GM12878 (cell line): Measurements from ENCODE around the gene KCND2. TPM values are rescaled to one million over a fixed set of nuclear protein-coding genes. Genes with fewer than 3 reads are reported as not detected.

Experiments used
- ATAC-seq: fragments of 200-7000 bp; cut with Tn5 transposase; 3 replicates; pipeline ENCODE4 v1.9.1; 2020; ENCODE audit warnings: mild to moderate bottlenecking, moderate library complexity
- BruUV-seq: library from RNA; stranded (reverse); fragments of 400-500 nt; replicated peaks from 2 replicates; lab custom pipeline; 2021; lab: Mats Ljungman, UMichigan
- CTCF ChIA-PET: fragments of 300-600 bp; sonication (Branson Sonifier 250); formaldehyde crosslinking; extraction: SDS; loops from one replicate; lab custom pipeline; 2021; ENCODE audit warnings: inconsistent platforms; lab: Yijun Ruan, JAX
- POLR2A ChIA-PET: fragments of 350-600 bp; formaldehyde crosslinking; extraction: SDS; loops from one replicate; lab custom pipeline; 2021; ENCODE audit warnings: inconsistent platforms; lab: Charles Lee
- RAD21 ChIA-PET: fragments of 300-600 bp; sonication (Branson Sonifier 250); formaldehyde crosslinking; loops from one replicate; lab custom pipeline; 2023; ENCODE audit warnings: antibody characterized with exemption; ENCODE audit not compliant: unreplicated experiment; lab: Charles Lee
- SMC1A ChIA-PET: fragments of 300-600 bp; sonication (Branson Sonifier 250); formaldehyde crosslinking; loops from one replicate; lab custom pipeline; 2023; ENCODE audit not compliant: unreplicated experiment, uncharacterized antibody; lab: Charles Lee
- DNase-seq: peaks from one replicate; pipeline ENCODE4 v3.0.0-alpha.2; 2011; ENCODE audit warnings: low read depth, low spot score
- FAIRE-seq: peaks from 3 replicates; lab custom pipeline; 2011; peaks lifted over from hg19 to GRCh38; lab: Jason Lieb, UNC
- H2AFZ ChIP-seq: 2 replicates; pipeline ENCODE4 v1.6.0; 2011; ENCODE audit warnings: low read depth, low read length, control low read depth; ENCODE audit not compliant: control insufficient read depth
- H3K27ac ChIP-seq: 2 replicates; pipeline ENCODE4 v1.5.1; 2011; ENCODE audit warnings: control low read depth; ENCODE audit not compliant: control insufficient read depth, insufficient read depth
- H3K27me3 ChIP-seq, 2 experiments: replicated peaks in 1 of 2; 2 replicates each; pipeline versions ENCODE4 v1.6.0 to v1.6.1; 2011; ENCODE audit warnings: low read length in 1 of 2; ENCODE audit not compliant: control insufficient read depth in 2 of 2, insufficient read depth in 2 of 2
- H3K36me3 ChIP-seq, 2 experiments: 2 replicates each; pipeline ENCODE4 v1.5.1; 2011; ENCODE audit warnings: low read length in 1 of 2; ENCODE audit not compliant: control insufficient read depth in 2 of 2, insufficient read depth in 2 of 2
- H3K4me1 ChIP-seq: 2 replicates; pipeline ENCODE4 v1.6.1; 2011; ENCODE audit warnings: mild to moderate bottlenecking, low read length, moderate library complexity, mixed read lengths; ENCODE audit not compliant: control insufficient read depth, insufficient read depth
- H3K4me2 ChIP-seq: 2 replicates; pipeline ENCODE4 v1.6.0; 2011; ENCODE audit warnings: control low read depth; ENCODE audit not compliant: control insufficient read depth, insufficient read depth
- H3K4me3 ChIP-seq: fragments of 200-600 bp; sonication (generic); 2 replicates; pipeline ENCODE4 v1.5.1; 2016
- H3K79me2 ChIP-seq: 2 replicates; pipeline ENCODE4 v1.6.0; 2011; ENCODE audit warnings: low read length; ENCODE audit not compliant: control insufficient read depth, insufficient read depth
- H3K9ac ChIP-seq: 2 replicates; pipeline ENCODE4 v1.8.0; 2011; ENCODE audit warnings: low read length, control low read depth, mixed read lengths; ENCODE audit not compliant: control insufficient read depth, insufficient read depth
- H3K9me3 ChIP-seq: replicated peaks from 3 replicates; pipeline ENCODE4 v1.5.1; 2011; ENCODE audit warnings: mild to moderate bottlenecking, low read length; ENCODE audit not compliant: control insufficient read depth, insufficient read depth
- H4K20me1 ChIP-seq: 2 replicates; pipeline ENCODE4 v1.6.0; 2011; ENCODE audit not compliant: control insufficient read depth, insufficient read depth
- ASH2L ChIP-seq: fragments of 300-600, 200-600 bp; sonication (generic); IDR thresholded peaks from 2 replicates; pipeline ENCODE4 v1.6.1; 2017; ENCODE audit warnings: low read depth, mild to moderate bottlenecking, borderline replicate concordance
- ATF3 ChIP-seq: IDR thresholded peaks from 2 replicates; pipeline ENCODE4 v1.6.1; 2011; ENCODE audit warnings: low read depth, mild to moderate bottlenecking, low read length, moderate library complexity, borderline replicate concordance; ENCODE audit errors: extremely low read depth
- BRCA1 ChIP-seq: IDR thresholded peaks from 2 replicates; pipeline ENCODE4 v1.6.1; 2011; ENCODE audit warnings: low read depth, low read length, improper control_type of control experiment
- CBFB ChIP-seq: IDR thresholded peaks from 2 replicates; pipeline ENCODE4 v1.6.1; 2016; ENCODE audit warnings: antibody characterized with exemption, low read depth
- CHD2 ChIP-seq: IDR thresholded peaks from 2 replicates; pipeline ENCODE4 v1.6.1; 2011; ENCODE audit warnings: low read depth, low read length, improper control_type of control experiment, borderline replicate concordance
- DPF2 ChIP-seq: fragments of 450-650 bp; IDR thresholded peaks from 2 replicates; pipeline ENCODE4 v1.6.1; 2017; ENCODE audit warnings: mild to moderate bottlenecking
- EED ChIP-seq: sonication (generic); IDR thresholded peaks from 2 replicates; pipeline ENCODE4 v1.6.1; 2016; ENCODE audit warnings: antibody characterized with exemption, low read depth
- ESRRA ChIP-seq: IDR thresholded peaks from 2 replicates; pipeline ENCODE4 v1.6.1; 2012; ENCODE audit warnings: mild to moderate bottlenecking, low read length, improper control_type of control experiment
- IKZF2 ChIP-seq, 2 experiments: fragments of 450-650 bp; IDR thresholded peaks; 2 replicates each; pipeline ENCODE4 v1.6.1; 2017; ENCODE audit warnings: mild to moderate bottlenecking in 2 of 2, moderate library complexity in 2 of 2
- JUND ChIP-seq: IDR thresholded peaks from 2 replicates; pipeline ENCODE4 v1.6.1; 2012; ENCODE audit warnings: low read depth, mild to moderate bottlenecking, low read length, improper control_type of control experiment, moderate library complexity
- NBN ChIP-seq: fragments of 450-650 bp; IDR thresholded peaks from 2 replicates; pipeline ENCODE4 v1.6.1; 2016
- POLR2AphosphoS5 ChIP-seq: IDR thresholded peaks from 2 replicates; pipeline ENCODE4 v1.6.1; 2011; ENCODE audit warnings: mild to moderate bottlenecking, low read length, inconsistent platforms
- RBBP5 ChIP-seq: fragments of 200-600 bp; sonication (generic); conservative IDR thresholded peaks from 2 replicates; pipeline ENCODE4 v1.6.1; 2016
- RCOR1 ChIP-seq: conservative IDR thresholded peaks from 2 replicates; pipeline ENCODE4 v1.6.1; 2012; ENCODE audit warnings: low read depth, low read length, improper control_type of control experiment
- RELB ChIP-seq: fragments of 450-650 bp; IDR thresholded peaks from 2 replicates; pipeline ENCODE4 v1.6.1; 2017; ENCODE audit warnings: low read depth, mild to moderate bottlenecking, moderate library complexity
- RUNX3 ChIP-seq: IDR thresholded peaks from 2 replicates; pipeline ENCODE4 v1.6.1; 2012; ENCODE audit warnings: low read length, inconsistent platforms
- TARDBP ChIP-seq: IDR thresholded peaks from 2 replicates; pipeline ENCODE4 v1.6.1; 2016; ENCODE audit warnings: borderline replicate concordance
- ZNF384 ChIP-seq: IDR thresholded peaks from 2 replicates; pipeline ENCODE4 v1.6.1; 2012; ENCODE audit warnings: low read depth, mild to moderate bottlenecking, low read length, improper control_type of control experiment, borderline replicate concordance
- WGBS: methylation state at CpG from one replicate; pipeline ENCODE4 v1.1.6; 2016; ENCODE audit warnings: low lambda C conversion rate; ENCODE audit not compliant: insufficient replicate concordance, insufficient coverage; ENCODE audit errors: missing lambda C conversion rate; 5-methylcytosine and 5-hydroxymethylcytosine counted together
- in situ Hi-C: fragments of 300-500 bp; cut with MboI; formaldehyde crosslinking; loops from 9 replicates; pipeline ENCODE4 v1.14.3; 2018; ENCODE audit warnings: mixed read lengths
- intact Hi-C: fragments of 100-400 bp; cut with micrococcal nuclease; formaldehyde crosslinking; loops from one replicate; pipeline ENCODE4 v1.14.2; 2022; ENCODE audit not compliant: unreplicated experiment
- polyA plus RNA-seq, 11 experiments: library from polyadenylated mRNA; depleted of rRNA in 4 of 11; unstranded in 6 of 11; stranded (reverse) in 5 of 11; fragments of >200 nt; fragmentation: Nextera tagmentation in 4 of 11; fragmentation: Illumina TruSeq in 1 of 11; extraction: Ambion mirVana in 4 of 11; extraction: Trizol in 1 of 11; gene quantifications; 1 replicate in 1 of 11; 2 replicates in 10 of 11; pipeline versions ENCODE4 v1.2.1 to v1.2.3, GENCODE V29; 2011 to 2016; ENCODE audit warnings: inconsistent platforms in 2 of 11, missing spikeins in 2 of 11, low read depth in 1 of 11
- total RNA-seq, 4 experiments: library from RNA; depleted of rRNA in 3 of 4; stranded (reverse); fragments of >200 nt in 3 of 4; fragmentation: Illumina TruSeq in 1 of 4; extraction: Trizol in 1 of 4; gene quantifications; 2 replicates each; pipeline versions ENCODE4 v1.2.1 to v1.2.3, GENCODE V29; 2013 to 2021
- TF ChIP-seq, protein P1 (sequence below): fragments of 450-650 bp; IDR thresholded peaks from 2 replicates; pipeline ENCODE4 v1.6.1; 2018; ENCODE audit warnings: borderline replicate concordance, mild to moderate bottlenecking; ENCODE audit not compliant: partially characterized antibody

The KCND2 gene
- total and polyA plus RNA-seq, 10 of the 15 experiments (the other 5 are each of a cell fraction or from before 2014, with no cell fraction given), result 3.6 to 22.3 (median 6.3) TPM

DNA sequence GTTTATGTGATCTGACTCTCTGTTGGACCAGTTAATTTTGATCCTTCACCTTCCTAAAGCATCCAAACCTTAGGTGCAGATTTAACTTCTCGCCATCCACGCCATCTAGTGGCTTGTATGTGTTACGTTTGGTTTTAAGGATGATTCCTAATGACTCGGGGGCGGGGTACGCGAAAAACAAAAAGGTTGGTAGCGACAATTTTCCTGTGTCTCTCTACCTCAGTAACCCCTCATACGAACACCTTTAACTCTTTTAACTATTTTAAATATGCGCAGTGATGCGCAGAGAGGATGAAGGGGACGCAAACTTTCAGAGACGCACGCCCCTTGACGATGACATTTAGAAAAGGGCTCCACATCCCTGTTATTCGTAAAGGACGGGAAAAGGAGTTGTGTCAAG is 714 bp upstream of the KCND2 start (continued):
- TF ChIP-seq, protein P1, sequence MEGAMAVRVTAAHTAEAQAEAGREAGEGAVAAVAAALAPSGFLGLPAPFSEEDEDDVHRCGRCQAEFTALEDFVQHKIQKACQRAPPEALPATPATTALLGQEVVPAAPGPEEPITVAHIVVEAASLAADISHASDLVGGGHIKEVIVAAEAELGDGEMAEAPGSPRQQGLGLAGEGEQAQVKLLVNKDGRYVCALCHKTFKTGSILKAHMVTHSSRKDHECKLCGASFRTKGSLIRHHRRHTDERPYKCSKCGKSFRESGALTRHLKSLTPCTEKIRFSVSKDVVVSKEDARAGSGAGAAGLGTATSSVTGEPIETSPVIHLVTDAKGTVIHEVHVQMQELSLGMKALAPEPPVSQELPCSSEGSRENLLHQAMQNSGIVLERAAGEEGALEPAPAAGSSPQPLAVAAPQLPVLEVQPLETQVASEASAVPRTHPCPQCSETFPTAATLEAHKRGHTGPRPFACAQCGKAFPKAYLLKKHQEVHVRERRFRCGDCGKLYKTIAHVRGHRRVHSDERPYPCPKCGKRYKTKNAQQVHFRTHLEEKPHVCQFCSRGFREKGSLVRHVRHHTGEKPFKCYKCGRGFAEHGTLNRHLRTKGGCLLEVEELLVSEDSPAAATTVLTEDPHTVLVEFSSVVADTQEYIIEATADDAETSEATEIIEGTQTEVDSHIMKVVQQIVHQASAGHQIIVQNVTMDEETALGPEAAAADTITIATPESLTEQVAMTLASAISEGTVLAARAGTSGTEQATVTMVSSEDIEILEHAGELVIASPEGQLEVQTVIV, result no peak
- TF ChIP-seq ATF3 (no peak), RCOR1 (peak; percentile 79; the same call in 1 of the 2 replicates), DPF2 (0 out of 2 replicates have a peak, but pooled peaks have one; percentile 22), JUND (no peak), ESRRA (no peak)
- TF ChIP-seq, all 136 proteins: peak for 16

DNA sequence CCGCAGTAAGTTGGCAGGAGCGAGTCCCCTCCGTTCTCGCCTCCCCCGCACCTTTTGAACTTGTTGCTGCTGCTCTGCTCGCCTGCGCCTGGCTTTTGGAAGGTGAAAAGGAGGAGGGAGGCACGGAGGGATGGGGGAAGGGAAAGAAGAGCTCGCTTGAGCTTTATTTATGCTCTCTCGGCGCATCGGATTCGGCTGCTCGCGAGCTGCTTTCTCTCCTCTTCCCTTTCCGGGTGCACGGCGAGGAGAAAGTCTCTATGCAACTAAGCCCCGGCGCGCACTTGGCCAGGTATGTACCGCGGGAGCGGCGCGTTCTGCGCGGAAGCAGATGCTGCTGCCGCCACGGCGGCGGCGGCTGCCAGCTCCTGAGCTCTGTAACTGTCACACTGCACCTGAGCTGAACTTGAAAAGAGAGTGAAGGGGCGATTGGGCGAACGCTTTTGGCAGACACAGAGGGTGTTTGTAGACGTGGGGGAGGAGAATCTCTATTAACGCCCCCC is 551 bp downstream of the KCND2 start:
- peak overlapping the region; percentile 88 for H3K4me2 ChIP-seq
- POLR2A ChIA-PET, result interaction anchor here (1.0 to 1.4 kb wide), 5 partner anchors 122 to 284 kb away, joined by 3 to 7 read pairs (median 4); no protein-coding TSS in a partner anchor
- H3K27ac ChIP-seq, result peak overlapping the region; percentile 58
- FAIRE-seq, result no peak
- BruUV-seq, result no TSS peak
- 39% methylated on average over 36 of the region's 38 CpGs for WGBS
- H2AFZ ChIP-seq, result peak overlapping the region; percentile 94
- H3K36me3 ChIP-seq, result no peaks in the 10 kb centered on the region; a peak in 1 of 4 replicates
- H3K79me2 ChIP-seq, result peaks cover 51% of the 10 kb centered on the region
- H4K20me1 ChIP-seq, result no peaks in the 10 kb centered on the region
- peak; percentile 67 for ATAC-seq
- H3K9ac ChIP-seq, result peak overlapping the region; percentile 75
- intact Hi-C loops (loop anchor here (2.0 to 5.0 kb wide), 2 partner anchors 121 to 454 kb away; no protein-coding TSS in a partner anchor), in situ Hi-C loops (loop anchor here (5.0 to 10.0 kb wide), 3 partner anchors 279 to 999 kb away; no protein-coding TSS in a partner anchor)
- DNase-seq, result peak; percentile 15
- H3K4me1 ChIP-seq, result no peaks in the 10 kb centered on the region
- no peaks in the 10 kb centered on the region for H3K27me3 ChIP-seq
- H3K4me3 ChIP-seq, result peak overlapping the region; percentile 82
- RAD21 ChIA-PET, result interaction anchor here (0.6 to 2.2 kb wide), 19 partner anchors 9 to 705 kb away, joined by 3 to 15 read pairs (median 5); no protein-coding TSS in a partner anchor
- SMC1A ChIA-PET, result interaction anchor here (0.8 to 2.2 kb wide), 13 partner anchors 26 to 452 kb away, joined by 3 to 11 read pairs (median 4); no protein-coding TSS in a partner anchor
- CTCF ChIA-PET, result interaction anchor here (0.7 to 2.3 kb wide), 22 partner anchors 9 to 1003 kb away, joined by 3 to 13 read pairs (median 4); no protein-coding TSS in a partner anchor
- H3K9me3 ChIP-seq, result peaks cover 6% of the 10 kb centered on the region; the same call in 2 of the 3 replicates
- TF ChIP-seq ASH2L (0 out of 2 replicates have a peak, but pooled peaks have one; percentile 62), CHD2 (0 out of 2 replicates have a peak, but pooled peaks have one; percentile 17), EED (peak; percentile 41; the same call in 1 of the 2 replicates), RBBP5 (0 out of 2 replicates have a peak, but pooled peaks have one; percentile 34), ZNF384 (no peak), POLR2AphosphoS5 (peak; percentile 40; the same call in 1 of the 2 replicates), NBN (0 out of 2 replicates have a peak, but pooled peaks have one; percentile 22), CBFB (0 out of 2 replicates have a peak, but pooled peaks have one; percentile 42), RUNX3 (peak; percentile 32; the same call in 1 of the 2 replicates), RELB (0 out of 2 replicates have a peak, but pooled peaks have one; percentile 17), BRCA1 (no peak), IKZF2 (IDR thresholded peaks at IDR 0.05) (peak in 1 of 2 experiments; percentile 7; a peak in 1 of 4 replicates), TARDBP (peak; percentile 78; the same call in 1 of the 2 replicates)
